ENCODE measurements around the gene ZNF500.
"Not testable (repeated sequence)": the region's sequence is repeated elsewhere in the genome, so short reads cannot be mapped to it uniquely, and the experiment has no call there.

ZNF500 gene

DNA sequence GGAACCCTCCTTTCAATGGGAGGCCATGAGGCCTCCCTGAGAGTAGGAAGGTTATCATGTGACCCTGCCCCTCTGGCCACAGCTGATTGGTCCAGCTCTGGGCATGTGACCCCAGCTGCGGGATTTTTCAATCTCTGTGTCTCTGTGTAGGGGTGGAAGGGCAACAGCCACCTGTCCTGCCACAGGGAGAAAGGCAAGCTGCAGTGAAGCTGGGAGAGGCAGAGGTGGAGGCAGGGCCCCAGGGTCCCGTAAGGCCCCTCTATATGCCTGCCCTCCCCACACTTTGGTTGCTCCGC, 21.7 kb downstream of the ZNF500 start:
- no peak for DNase-seq (ENCODE audit: low spot score)

DNA sequence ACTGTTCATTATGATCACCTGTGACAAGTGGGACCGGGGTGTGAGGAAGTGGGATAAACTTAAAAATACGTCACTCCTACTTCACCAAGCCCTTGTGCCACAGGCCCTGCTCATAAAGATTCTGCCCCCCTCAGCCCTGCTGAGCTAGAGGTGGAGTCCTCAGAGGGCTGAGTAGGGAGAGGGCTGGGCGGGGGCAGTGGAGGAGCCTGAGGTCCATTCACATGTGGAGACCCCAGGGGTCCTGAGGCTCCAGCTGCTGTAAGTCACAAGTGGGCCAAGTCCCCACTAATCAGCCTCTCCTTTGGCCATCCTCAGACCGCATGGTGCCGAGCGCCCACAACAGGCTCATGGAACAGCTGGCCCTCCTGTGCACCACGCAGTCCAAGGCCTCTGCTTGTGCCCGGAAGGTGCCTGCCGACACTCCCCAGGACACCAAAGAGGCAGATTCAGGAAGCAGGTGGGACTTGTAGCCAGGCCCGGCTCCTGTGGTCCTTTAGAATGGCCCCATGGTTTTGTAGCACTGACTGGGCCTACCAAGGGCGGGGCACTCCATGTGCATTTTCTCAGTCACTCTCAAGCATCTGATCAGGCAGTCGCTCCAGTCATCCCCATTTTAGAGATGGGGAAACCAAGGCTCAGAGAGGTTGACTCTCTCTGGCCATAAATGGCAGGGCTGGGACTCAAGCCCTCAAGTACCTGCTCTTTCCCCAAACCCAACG, 22.2 kb downstream of the ZNF500 start:
- no peak for DNase-seq (ENCODE audit: low spot score)

DNA sequence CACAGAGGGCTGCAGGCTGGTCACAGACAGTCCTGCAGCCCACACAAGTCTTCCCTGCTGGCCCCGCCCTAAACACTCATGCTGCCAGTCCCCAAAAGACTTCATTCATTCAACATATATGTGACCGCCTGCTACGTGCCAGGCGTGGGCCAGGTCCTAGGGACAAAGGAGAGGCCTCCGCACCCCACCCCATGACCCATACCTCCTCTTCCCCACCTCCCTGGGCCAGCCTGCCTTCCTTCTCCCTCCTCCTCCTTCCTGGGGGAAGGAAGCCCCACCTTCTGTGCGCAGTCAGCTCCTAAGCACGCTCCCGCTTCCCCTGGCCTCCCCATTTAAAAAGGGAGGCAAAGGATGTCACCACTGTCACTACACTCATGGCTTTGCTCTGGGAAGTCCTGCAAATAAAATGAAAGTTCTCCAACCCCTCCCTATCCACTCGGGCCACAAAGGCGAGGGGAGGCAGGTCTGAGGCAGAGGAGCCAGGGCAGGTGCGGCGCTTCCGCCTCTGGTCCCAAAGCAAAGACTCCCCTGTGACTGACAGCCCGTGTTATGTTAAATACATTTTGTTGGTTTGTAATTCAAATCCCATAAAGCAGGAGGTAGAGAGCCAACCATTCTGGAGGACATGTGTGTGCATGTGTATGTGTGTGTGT, 23.6 kb downstream of the ZNF500 start:
- no peak for DNase-seq (ENCODE audit: low spot score)

DNA sequence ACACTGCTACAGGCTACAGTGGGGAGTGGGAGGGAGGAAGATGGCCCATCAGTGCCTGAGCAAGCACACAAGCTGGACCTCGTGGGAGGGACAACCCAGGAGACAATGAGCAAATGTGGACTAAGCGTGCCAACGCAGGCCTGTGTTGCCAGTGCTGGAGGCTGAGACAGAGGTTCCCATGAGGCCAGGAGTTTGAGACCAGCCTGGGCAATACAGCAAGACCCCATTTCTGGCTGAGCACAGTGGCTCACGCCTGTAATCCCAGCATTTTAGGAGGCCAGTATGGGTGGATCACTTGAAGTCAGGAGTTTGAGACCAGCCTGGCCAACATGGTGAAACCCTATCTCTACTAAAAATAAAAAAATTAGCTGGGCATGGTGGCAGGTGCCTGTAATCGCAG, 28.6 kb downstream of the ZNF500 start:
- not testable (repeated sequence) for DNase-seq (ENCODE audit: low spot score)

DNA sequence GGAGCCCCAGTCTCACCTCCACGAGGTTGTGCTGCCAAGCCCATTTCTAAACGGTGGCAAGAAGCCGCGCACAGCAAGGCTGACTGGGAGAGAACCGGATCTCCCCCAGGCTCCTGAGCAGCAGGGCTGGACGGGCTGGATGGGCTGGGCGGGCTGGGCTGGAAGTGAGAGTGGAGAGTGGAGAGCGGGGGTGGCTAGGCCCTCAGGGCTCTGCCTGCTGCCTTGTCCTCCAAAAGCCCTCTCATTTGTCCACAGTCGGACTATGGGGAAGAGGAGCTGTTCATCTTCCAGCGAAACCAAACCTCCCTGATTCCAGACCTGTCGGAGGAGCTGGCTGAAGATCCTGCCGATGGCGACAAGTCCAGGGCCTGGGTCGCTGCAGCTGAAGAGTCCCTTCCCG, 29.4 kb downstream of the ZNF500 start:
- no peak for DNase-seq (ENCODE audit: low spot score)

DNA sequence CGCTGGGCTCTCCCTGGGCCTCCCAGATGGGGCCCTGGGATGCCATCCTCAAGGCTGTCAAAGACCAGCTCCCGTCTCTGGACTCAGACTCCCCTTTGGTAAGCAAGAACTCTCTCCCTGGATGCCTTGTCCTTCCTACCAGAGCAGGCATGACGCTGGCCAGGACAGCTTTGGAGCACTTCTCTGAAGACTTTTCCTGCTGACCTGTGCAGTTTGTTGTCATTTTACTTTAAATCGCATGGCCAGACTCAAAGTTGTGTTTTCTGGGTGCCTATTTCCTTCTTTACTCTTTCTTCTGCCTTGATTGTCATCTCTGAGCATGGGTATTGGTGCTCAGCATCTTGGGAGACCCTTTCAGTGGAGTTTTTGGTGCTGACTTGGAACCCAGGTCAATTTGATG, 30.4 kb downstream of the ZNF500 start:
- DNase-seq (ENCODE audit: low spot score), result no peak

DNA sequence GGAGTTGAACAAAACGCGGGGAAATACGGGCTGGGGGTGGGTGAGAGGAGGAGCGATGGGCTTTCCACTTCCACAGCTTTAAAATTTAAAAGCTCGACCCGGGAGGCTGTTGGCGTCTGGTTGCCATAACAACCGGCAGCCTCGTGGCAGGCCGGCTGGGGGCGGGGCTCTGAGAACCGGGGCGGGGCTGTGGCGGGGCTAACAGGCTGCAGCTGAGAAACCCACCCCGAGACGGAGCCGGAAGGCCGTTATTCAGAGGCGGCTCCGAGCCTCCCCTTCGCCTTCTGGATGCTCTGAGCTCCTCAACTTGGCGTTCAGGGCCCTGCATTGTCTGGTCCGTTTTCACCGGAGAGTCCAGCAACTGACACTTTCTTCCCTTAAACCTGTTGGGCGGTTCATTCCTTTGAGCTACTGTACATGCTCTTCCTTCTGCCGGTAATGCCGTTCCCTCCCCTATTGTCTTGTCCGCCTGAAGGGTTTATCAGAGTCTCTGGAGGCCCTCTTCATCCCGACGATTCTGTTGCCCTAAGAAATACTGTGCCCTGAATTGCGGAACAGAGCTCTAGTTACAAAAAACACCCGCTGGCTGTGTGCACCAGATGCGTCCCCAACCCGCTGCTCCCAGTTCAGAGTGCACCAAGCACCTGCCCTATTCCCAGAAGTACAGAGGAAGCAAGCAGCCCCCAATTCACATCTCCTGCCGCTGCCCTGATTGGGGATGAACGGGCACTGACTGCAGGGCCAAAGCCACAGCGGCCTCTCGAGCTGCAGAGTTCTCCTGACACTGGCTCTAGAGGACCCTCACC, 32.0 kb downstream of the ZNF500 start:
- DNase-seq (ENCODE audit: low spot score), result peak; percentile 81

DNA sequence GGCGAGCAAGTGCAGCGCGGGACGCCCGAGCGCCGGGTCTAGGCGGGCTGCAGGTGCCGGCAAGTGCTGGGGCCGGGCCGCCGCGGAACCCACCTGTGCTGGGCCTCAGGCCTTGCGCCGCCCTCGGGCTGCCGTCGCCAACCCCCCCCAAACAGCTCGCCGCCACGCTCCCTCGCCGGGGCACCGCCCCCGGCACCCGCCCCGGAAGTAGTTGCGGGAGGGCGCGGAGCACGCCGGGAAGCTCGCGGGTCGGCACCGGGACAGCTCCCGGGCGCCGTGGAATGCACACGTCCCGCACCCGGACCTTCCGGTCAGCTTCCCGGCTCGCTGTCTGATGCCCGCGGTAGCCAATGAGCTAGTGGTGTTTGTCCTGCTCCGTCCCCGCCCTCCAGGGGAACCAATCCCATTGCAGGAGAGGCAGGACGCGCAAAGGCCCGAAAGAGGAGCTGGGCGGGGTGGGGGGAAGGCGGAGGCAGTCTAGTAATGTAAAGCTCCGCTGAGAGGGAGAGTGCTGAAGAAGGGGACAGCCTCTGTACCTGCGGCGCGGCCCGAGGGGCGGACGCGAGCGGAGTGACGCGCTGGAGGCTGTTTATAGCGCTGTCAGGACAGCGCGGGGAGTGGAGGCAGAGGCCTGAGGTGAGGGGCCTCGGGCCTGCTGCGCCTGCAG, 32.8 kb downstream of the ZNF500 start, which contains the start of the genes ANKS3 and DNAAF8:
Gene ANKS3 (minus strand): TSS at position 209 of the 667 bp plus-strand sequence. CDS start 4,122 bp downstream, outside the sequence.
Gene DNAAF8 (plus strand): TSS at position 475 of the 667 bp plus-strand sequence. CDS start 1,978 bp downstream, outside the sequence.
- peak; percentile 93 for DNase-seq (ENCODE audit: low spot score)

DNA sequence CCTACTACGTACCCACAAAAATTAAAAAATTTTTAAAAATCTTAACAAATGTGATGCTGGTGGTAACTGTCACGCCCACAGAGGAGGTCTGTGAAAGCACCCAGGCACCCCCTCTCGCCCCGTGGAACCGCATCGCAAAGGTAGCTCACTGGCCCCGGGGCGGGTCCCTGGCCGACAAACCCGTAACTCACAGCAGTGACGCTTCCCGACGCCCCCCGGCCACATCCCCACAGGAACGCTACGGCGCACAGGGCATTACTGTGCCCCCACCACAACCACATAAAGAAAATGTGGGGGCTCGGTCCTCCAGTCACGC, 33.3 kb downstream of the ZNF500 start:
- no peak for DNase-seq (ENCODE audit: low spot score)

DNA sequence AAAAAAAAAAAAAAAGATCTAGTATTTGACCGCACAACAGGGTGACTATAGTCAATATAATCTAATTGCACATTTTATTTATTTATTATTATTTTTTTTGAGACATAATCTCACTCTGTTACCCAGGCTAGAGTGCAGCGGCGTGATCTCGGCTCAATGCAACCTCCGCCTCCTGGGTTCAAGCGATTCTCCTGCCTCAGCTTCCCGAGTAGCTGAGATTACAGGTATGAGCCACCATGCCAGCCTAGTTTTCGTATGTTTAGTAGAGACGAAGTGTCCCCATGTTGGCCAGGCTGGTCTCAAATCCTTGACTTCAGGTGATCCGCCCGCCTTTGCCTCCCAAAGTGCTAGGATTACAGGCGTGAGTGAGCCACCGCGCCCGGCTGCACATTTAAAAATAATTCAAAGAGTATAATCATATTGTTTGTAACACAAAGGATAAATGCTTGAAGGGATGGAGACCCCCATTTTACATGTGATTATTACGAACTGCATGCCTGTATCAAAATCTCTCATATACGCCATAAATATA, 33.7 kb downstream of the ZNF500 start:
- no peak for DNase-seq (ENCODE audit: low spot score)

DNA sequence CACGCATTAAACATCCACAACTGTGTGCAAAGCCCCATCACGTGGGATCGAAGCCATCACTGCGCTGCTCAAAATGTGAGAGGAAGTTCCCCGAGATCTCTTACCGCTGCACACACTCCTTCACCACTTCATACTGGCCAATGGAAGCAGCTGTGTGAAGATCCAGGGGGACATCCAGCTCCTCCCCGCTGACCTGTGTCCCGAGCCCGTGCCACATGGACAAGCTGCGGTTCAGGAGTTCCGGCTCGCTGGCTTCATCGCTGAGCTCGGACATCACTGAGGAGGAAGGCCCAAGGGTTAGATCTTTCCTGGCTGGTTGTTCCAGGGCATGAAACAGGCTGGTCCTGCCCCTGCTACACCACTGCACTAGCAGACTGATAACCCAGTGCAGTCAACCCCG, 37.1 kb downstream of the ZNF500 start:
- no peak for DNase-seq (ENCODE audit: low spot score)

DNA sequence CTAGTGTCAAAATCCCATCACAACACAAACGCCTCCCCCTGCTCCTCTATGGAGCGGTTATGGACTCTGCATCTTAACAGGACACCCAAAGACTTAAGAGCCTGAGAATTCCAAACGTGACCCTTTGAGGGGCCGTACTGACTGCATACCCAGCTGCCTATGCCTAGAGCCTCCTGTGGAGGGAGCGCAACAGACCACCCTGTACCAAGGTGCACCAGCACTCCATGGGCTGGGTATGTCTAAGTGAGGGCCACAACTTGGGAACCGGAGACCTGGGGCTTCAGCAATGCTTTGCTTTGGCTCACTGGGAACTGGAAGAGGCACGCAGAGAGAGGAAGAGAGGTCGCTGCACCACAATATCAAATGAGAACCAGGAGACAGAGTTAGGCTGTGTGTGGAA, 38.3 kb downstream of the ZNF500 start:
- DNase-seq (ENCODE audit: low spot score), result no peak

DNA sequence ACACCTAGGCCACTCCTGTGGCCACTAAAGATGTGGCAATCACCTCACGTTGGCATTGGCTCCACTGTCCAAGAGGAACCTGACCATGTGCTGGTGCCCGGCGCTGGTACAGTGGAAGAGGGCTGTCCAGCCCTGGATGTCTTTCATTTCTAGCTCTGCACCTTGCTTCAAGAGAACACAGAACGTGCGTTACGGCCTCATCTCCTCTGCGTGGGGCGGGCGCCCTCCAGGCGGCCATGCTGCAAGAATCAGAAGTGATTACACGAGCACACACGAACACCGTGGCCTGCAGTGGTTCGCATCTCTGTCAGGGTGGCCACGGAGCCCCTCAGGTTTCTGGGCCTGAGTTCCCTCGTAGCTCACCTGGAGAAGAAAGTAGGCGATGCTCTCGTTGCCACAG, 40.3 kb downstream of the ZNF500 start:
- DNase-seq (ENCODE audit: low spot score), result no peak

DNA sequence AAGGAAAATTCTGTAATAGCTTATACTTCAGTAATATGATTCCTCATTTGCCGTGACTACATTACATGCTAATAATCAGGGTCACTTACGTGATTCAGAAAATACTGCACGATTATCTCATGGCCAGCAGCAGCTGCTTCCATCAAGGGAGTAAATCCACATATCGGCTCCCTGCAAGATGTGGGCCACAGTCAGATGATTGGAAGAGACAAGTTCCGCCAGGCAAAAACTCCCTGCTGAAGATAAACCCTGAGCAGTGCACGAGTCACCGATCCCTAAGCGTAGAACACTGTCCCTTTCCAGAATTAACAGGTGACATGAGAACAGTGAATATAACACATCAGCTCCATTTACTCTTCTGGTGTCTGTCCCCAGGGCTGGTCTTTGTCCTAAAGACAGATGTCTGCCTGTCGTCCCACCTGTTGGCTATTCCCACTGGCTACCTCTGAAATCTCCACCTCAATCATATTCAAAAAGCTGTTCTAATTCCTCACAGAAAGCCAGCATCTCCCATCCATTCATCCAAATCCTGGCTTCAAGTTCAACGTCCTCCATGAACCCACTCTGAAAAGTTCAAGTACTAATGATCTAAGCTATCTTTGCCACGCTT, 42.2 kb downstream of the ZNF500 start:
- DNase-seq (ENCODE audit: low spot score), result no peak

DNA sequence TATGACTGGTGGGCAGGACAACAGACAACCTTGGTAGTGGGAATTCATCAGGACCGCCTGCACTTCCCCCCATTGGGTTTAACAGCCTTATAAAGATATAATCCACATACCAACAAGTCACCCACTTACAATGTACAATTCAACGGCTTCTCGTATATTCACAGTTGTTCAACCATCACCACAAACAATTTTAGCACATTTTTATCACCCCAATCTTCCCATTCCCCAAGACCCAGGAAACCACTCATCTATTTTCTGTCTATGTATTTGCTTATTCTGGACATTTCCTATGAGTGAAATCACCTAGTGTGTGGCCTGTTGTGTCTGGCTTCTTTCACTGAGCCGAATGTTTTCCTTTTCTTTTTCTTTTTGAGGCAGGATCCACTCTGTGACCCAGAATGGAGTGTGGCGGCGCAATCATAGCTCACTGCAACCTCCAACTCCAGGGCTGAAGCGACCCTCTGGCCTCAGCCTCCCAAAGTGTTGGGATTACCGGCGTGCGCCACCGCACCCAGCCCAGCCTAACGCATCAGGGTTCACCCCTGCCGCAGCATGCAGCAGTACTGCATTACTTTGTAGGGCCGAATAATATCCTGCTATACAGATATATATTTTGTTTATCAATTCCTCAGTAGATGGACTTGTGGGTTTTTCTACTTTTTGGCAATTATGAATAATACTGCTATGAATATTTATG, 43.7 kb downstream of the ZNF500 start:
- no peak for DNase-seq (ENCODE audit: low spot score)

DNA sequence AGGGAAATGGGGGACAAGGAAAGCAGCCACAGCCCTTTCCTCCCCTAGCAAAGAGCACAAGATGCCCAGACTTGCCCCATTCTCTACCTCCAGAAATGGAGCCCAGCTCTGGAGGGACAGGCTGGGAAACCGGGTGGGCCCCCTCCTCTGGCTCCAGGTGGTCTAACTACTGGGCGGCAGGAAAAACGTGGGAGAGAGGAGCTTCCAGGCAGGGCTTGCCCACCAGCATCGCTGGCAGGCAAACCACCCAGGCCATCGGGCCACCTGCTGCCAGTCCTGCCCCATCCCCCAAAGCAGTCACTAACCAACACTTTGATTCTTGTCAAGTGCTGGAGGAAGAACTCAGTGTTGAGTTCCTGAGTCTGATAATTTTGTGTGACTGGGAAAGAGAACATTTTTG, 48.5 kb downstream of the ZNF500 start:
- no peak for DNase-seq (ENCODE audit: low spot score)

DNA sequence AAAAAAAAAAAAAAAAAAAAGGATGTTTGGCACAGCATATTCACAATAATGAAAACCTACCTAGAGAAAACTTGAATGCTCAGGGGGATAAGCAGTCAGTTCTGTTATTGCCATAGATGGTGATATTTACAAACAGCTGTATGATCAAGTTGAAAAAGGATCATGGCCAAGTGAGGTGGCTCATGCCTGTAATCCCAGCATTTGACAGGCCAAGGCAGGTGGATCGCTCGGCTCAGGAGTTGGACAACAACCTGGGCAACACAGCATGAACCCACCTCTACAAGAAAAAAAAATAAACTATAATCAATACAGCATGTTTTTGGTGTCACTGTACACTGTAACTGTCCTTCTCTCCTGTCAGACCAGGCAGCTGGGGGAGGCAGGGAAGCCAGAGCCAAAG, 52.0 kb downstream of the ZNF500 start:
- no peak for DNase-seq (ENCODE audit: low spot score)

DNA sequence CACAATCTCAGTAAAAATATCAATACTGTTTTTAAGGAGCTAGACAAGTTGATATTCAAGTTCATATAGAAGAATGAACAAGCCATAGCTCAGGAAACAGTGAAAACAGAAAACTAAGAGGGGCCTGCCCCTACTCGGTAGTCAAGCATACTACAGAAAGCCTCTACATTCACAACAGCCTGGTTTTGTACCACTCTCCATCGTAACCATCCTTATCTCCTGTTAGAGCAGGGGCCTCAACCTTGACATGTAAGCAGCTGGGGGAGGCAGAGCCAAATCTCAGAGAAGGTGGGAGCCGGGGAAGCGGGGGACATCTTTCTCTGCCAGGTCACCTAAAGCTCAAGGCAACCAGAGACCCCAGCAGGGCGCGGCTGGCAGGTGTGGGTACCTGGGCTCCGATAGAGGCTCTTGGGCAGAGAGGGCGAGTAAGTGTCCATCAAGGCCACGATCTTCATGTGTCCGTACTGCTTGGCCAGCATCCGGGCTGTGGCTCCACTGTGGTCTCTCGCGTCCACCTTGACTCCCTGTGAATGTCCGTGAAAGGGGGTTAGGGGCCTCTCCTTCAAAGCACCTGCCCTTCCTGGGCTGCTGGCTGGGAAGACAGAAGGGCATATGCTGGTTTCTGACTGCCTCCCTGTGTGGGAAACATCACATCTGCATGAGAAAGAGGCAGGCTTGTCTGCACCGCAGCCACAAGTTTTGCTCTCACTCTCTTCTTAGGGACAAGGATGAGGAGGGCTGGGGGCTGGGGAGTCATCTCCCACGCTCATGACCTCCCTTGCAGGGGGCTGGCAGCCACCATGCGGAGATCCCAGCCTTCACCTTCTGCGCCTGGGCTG, 53.1 kb downstream of the ZNF500 start:
- DNase-seq (ENCODE audit: low spot score), result no peak

DNA sequence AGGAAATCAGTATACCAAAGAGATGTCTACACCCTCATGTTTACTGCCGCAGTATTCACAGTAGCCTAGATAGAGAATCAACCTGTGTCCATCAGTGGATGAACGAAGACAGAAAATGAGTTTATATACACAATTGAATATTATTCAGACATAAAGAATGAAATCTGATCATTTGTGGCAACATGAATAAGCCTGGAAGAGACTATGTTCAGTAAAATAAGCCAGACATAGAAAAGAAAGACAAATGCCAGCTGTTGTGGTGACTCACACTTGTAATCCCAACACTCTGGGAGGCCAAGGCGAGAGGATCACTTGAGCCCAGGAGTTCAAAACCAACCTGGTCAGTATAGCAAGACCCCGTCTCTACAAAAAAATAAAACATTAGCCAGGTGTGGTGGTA, 57.5 kb downstream of the ZNF500 start:
- DNase-seq (ENCODE audit: low spot score), result no peak

DNA sequence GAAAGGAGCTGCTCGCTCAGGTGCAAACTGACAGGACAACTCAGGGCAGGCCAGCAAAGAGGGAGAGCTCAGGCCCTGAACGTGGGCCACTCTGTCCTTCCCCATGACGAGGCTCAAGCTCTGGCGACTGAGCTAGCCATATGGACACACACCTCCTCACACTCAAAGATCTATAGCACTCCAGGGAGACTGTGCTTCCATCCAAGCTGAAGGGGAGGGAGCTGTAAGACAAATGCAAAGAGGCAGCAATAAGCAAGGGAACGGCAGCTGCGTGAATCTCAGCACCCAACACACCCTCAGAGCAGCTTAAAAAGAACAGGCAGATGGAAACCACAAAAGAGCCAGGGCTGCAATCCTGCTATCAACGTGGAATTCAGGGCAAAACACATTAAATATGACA, 60.1 kb downstream of the ZNF500 start:
- DNase-seq (ENCODE audit: low spot score), result no peak

Data from kidney capillary endothelial cell (primary cell).